Effector CD8-positive, alpha-beta T cell (primary cell): ENCODE measurements around the gene ZDHHC5.

Experiments used
- DNase-seq: peaks from one replicate; lab custom pipeline; 2025; lab: John Stamatoyannopoulos, UW

ZDHHC5 gene

GRCh38 chr11:57729479-57729878, 61.6 kb downstream of the ZDHHC5 start:
- DNase-seq = no peak

GRCh38 chr11:57732661-57733060, 64.7 kb downstream of the ZDHHC5 start:
- DNase-seq = no peak

- no peak for DNase-seq
These were observed 67.8 kb downstream of the ZDHHC5 start for GRCh38 chr11:57735619-57736298.

- peak; percentile 84 for DNase-seq
These were observed 73.5 kb downstream of the ZDHHC5 start, which contains the start of gene SELENOH for GRCh38 chr11:57741132-57742086. SELENOH (plus strand) TSS chr11:57741491; CDS start chr11:57741596, 105 bp downstream.

- no peak for DNase-seq
These were observed 74.2 kb downstream of the ZDHHC5 start for GRCh38 chr11:57742087-57742452.

- DNase-seq = no peak
These were observed 76.4 kb downstream of the ZDHHC5 start for GRCh38 chr11:57744357-57744756.

GRCh38 chr11:57745206-57745605, 77.3 kb downstream of the ZDHHC5 start:
- no peak for DNase-seq

- no peak for DNase-seq
These were observed 79.0 kb downstream of the ZDHHC5 start for GRCh38 chr11:57746920-57747319.
